ENCODE measurements around the gene YJU2. TPM values are rescaled to one million over a fixed set of nuclear protein-coding genes. Genes with fewer than 3 reads are reported as not detected.

Gene YJU2
- total RNA-seq, 4 donors from 2014 or later = 10.7 to 21.5 (median 17.5) TPM

DNA sequence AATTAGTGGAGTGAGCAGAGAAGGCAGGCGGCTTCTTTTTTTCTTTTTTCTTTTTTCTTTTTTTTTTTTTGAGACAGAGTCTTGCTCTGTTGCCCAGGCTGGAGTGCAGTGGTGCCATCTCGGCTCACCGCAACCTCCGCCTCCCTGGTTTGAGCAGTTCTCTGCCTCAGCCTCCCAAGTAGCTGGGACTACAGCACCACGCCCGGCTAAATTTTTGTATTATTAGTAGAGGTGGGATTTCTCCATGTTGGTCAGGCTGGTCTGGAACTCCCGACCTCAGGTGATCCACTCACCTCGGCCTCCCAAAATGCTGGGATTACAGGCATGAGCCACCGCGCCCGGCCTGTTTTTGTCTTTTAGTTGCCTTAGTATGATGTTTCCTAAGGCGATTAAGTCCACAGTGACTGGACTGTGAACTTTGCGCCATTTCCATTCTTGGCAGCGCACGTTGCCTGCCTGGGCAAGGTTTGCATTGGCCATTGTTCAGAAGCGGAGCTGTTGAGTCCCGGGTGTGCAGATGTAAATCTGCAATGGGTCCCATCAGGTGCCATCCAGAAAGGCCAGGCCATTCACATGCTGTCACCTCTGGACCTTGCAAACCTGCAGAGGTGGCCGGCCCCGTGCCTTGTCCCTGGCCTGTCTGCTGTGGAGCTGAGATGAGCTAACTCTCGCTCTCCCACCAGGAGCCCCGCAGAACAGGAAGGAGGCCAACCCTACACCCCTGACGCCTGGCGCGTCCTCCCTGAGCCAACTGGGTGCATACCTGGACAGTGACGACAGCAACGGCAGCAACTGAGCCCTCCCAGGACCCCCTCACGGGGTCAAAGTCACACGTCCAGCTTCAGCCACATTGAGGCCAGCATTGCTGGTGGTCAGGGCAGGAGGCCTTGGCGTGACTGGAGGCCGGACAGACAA, 21.3 kb downstream of the YJU2 start:
- TF ChIP-seq, protein P1, sequence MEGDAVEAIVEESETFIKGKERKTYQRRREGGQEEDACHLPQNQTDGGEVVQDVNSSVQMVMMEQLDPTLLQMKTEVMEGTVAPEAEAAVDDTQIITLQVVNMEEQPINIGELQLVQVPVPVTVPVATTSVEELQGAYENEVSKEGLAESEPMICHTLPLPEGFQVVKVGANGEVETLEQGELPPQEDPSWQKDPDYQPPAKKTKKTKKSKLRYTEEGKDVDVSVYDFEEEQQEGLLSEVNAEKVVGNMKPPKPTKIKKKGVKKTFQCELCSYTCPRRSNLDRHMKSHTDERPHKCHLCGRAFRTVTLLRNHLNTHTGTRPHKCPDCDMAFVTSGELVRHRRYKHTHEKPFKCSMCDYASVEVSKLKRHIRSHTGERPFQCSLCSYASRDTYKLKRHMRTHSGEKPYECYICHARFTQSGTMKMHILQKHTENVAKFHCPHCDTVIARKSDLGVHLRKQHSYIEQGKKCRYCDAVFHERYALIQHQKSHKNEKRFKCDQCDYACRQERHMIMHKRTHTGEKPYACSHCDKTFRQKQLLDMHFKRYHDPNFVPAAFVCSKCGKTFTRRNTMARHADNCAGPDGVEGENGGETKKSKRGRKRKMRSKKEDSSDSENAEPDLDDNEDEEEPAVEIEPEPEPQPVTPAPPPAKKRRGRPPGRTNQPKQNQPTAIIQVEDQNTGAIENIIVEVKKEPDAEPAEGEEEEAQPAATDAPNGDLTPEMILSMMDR (IDR thresholded peaks at IDR 0.05; ENCODE audit: low read depth) = no peak

DNA sequence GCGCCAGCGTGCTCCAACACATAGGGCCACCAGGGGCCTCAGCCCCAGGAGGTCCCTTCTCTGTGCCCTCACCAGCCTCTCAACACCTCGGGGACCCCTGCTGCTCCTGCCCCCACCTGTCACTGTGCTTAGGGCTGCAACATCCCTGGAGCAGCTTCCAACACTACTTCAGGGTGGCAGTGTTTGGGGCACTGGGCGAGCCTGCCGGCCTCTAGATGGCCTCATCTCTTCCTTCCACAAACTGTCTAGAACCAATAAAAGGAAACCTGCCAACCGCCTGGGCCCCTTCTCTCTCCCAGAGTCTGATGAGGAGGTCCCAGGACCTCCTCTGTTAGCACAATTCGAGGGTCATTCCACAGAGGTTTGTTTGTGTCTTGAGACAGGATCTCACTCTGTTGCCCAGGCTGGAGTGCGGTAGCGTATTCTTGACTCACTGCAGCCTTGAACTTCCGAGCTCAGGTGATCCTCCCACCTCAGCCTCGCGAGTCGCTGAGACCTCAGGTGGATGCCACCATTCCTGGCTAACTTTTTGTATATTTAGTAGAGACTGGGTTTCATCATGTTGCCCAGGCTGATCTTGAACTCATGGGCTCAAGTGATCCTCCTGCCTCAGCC, 22.0 kb downstream of the YJU2 start:
- TF ChIP-seq, protein P1 (IDR thresholded peaks at IDR 0.05; ENCODE audit: low read depth) = no peak

DNA sequence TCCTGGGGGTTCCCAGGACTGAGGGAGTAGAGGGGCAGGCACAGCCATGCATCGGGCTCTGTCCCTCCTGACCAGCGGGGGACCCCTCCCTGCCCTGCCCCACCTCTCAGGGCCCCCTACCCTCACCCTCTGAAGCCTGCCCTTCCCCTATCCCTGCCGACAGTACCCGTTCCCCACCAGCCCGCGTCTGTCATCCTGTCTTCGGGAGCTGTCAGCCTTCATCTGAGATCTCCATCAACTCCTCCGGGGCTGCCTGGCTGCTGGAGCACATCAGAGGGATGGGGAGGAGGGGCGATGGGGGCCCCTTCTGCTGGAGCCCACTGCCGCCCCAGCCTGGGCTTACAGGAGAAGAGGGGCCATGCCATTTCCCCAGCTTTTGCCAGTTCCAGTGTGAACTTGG, 26.0 kb downstream of the YJU2 start:
- TF ChIP-seq, protein P1 (IDR thresholded peaks at IDR 0.05; ENCODE audit: low read depth) = no peak

DNA sequence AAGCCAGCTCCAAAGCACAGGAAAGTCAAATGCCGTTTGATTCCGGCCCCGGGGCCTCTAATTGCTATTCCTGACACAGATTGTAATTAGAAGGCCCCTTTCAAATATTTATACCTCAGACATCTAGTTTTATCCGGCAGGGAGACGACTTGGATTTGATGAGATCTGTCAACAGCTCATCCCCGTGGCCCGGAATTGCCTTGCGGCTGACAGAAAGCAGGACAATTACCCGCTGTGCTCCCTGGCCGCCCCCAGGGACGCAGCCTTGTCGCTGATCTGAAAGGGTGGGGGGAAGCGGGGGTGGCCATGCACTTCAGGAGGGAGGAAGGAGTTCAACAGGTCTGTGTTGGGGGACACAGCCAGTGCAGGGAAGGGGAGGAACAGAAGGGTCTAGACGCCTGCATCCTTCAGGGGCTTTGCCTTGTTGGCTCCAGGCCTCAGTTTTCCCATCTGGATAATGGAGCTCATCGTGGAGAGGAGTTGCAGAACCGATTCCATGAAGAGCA, 30.4 kb downstream of the YJU2 start:
- TF ChIP-seq, protein P1 (IDR thresholded peaks at IDR 0.05; ENCODE audit: low read depth) = no peak

DNA sequence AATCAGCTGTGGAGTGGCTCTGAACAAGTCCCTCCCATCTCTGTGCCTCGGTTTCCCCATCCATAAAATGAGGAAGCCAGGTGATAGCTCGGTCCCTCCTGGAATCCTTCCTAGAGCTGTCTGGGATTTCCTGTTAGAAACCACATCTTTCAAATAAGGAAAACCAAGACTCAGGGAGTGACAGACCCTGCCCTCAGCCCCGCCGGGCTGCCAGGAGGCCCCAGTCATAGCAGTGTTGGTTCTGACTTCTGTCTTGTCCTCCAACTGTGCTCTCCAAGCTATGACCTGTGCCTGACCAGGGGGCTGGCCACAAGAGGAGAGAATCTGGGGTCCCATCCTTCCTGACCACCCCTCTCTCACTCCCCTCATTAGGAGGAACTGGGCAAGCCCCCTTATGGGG, 31.1 kb downstream of the YJU2 start:
- TF ChIP-seq, protein P1 (IDR thresholded peaks at IDR 0.05; ENCODE audit: low read depth) = no peak

DNA sequence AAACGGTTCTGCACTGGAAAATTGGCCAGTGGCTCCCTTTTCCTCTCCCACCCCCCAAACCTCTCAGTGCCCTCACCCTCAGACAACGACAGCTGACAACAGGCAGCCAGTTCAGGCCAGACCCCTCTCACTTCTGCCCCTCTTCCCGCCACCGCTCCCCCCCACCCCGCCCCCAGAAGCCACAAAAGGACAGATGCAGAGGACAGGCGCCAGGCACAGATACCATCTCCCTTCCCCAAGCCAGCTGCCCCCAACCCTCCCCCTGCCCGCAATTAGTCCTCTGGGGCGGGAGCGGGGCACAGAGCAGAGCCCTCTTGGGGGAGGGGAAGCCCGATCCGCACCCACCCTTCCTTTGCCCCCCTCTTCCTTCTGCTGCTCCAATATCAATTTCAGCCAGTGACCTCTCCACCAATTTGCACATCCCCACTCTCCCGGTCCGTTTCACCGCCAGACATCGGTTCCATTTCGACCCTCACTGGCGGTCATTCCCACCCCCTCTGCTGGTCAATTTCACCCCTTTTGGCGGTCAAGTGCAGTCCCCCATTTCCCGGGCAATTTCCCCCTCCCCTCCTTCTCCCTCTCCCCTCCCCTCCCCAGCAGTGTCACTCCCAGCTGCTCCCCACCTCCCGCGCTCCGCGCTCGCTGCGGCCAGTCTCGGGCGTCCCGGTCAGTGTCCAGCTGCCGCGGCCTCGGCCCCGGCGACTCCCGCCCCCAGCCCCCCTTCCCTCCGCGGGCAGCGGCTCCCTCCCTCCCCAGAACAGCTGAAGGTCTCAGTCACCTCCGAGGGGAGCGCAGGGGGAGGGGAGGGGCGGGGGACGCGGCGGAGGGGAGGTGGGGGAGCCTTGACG, 31.8 kb downstream of the YJU2 start, which contains the start of gene SHD:
Gene SHD (plus strand): TSS at position 848 of the 848 bp plus-strand sequence. CDS start 798 bp downstream, outside the sequence.
- TF ChIP-seq, protein P1 (IDR thresholded peaks at IDR 0.05; ENCODE audit: low read depth) = no peak
